HFFc6 (cell line): ENCODE results near the gene PTGIR. TPM values are rescaled to one million over a fixed set of nuclear protein-coding genes. Genes with fewer than 3 reads are reported as not detected.

ENCODE experiments used
- DNase-seq: peaks from one replicate; pipeline ENCODE4 v3.0.0-alpha.2; 2018
- H3K27ac Mint-ChIP-seq: 2 replicates; pipeline ENCODE4 v1.8.0; 2020; ENCODE audit warnings: mild to moderate bottlenecking, mixed read lengths
- H3K27me3 Mint-ChIP-seq: 2 replicates; pipeline ENCODE4 v1.8.0; 2021; ENCODE audit warnings: mild to moderate bottlenecking, moderate library complexity, mixed read lengths; ENCODE audit not compliant: insufficient read depth
- H3K36me3 Mint-ChIP-seq: 2 replicates; pipeline ENCODE4 v1.8.0; 2021; ENCODE audit warnings: low read depth, mixed read lengths
- H3K4me1 Mint-ChIP-seq: 2 replicates; pipeline ENCODE4 v1.8.0; 2020; ENCODE audit warnings: low read depth, mixed read lengths
- H3K4me3 Mint-ChIP-seq: 2 replicates; pipeline ENCODE4 v1.8.0; 2020; ENCODE audit warnings: mild to moderate bottlenecking, moderate library complexity, mixed read lengths
- H3K9me3 Mint-ChIP-seq: 2 replicates; pipeline ENCODE4 v1.8.0; 2020; ENCODE audit warnings: mild to moderate bottlenecking, mixed read lengths
- CTCF ChIP-seq: fragments of 200-600 bp; sonication (generic); IDR thresholded peaks from 2 replicates; pipeline ENCODE4 v1.5.0; 2021; ENCODE audit warnings: antibody characterized with exemption, mild to moderate bottlenecking
- total RNA-seq, 6 experiments: library from RNA; stranded (reverse); fragmentation: NEBNext Ultra II Directional; extraction: Animal tissue kit (Norgen Biotek cat#: 25700); gene quantifications; 2 replicates in 1 of 6; 3 replicates in 5 of 6; pipeline ENCODE4 v1.2.3, GENCODE V29; 2021

PTGIR gene
- total RNA-seq, 6 experiments from 2014 or later, result 16.0 to 26.6 (median 17.9) TPM

GRCh38 chr19:46578450-46578849 is 46.4 kb downstream of the PTGIR start:
- Mint-ChIP-seq H3K27ac (no peak overlapping the region), H3K9me3 (no peaks in the 10 kb centered on the region), H3K4me3 (no peak overlapping the region), H3K36me3 (no peaks in the 10 kb centered on the region), H3K4me1 (no peaks in the 10 kb centered on the region; the same call in 1 of the 2 replicates), H3K27me3 (peaks cover 4% of the 10 kb centered on the region)
- TF ChIP-seq CTCF, result no peak
- no peak for DNase-seq

- Mint-ChIP-seq H3K9me3 (no peaks in the 10 kb centered on the region), H3K4me3 (no peak overlapping the region), H3K36me3 (no peaks in the 10 kb centered on the region), H3K27ac (no peak overlapping the region), H3K27me3 (peaks cover 16% of the 10 kb centered on the region), H3K4me1 (no peaks in the 10 kb centered on the region; the same call in 1 of the 2 replicates)
- no peak for DNase-seq
- no peak for TF ChIP-seq CTCF
These were observed 50.4 kb downstream of the PTGIR start for GRCh38 chr19:46574533-46574932.

GRCh38 chr19:46573679-46574498 is 51.0 kb downstream of the PTGIR start:
- Mint-ChIP-seq H3K4me1 (no peaks in the 10 kb centered on the region; the same call in 1 of the 2 replicates), H3K27ac (no peak overlapping the region), H3K27me3 (peaks cover 16% of the 10 kb centered on the region), H3K4me3 (no peak overlapping the region), H3K36me3 (no peaks in the 10 kb centered on the region), H3K9me3 (no peaks in the 10 kb centered on the region; the same call in 1 of the 2 replicates)
- TF ChIP-seq CTCF, result no peak
- no peak for DNase-seq

- no peak overlapping the region for H3K27ac Mint-ChIP-seq
- DNase-seq, result peak; percentile 7
- peak; percentile 42 for TF ChIP-seq CTCF
- no peaks in the 10 kb centered on the region; the same call in 1 of the 2 replicates for H3K4me1 Mint-ChIP-seq
- H3K36me3 Mint-ChIP-seq, result no peaks in the 10 kb centered on the region
- H3K27me3 Mint-ChIP-seq, result peaks cover 24% of the 10 kb centered on the region
- no peak overlapping the region for H3K4me3 Mint-ChIP-seq
- H3K9me3 Mint-ChIP-seq, result no peaks in the 10 kb centered on the region; the same call in 1 of the 2 replicates
These were observed 53.4 kb downstream of the PTGIR start for GRCh38 chr19:46571495-46571894.

Other genes with a start within 250 kb of the PTGIR start
- 10 to 100 TPM in 4 of 6 experiments, 1 to 10 TPM in 2; 6.3 to 10.6 (median 10.2) TPM for gene CCDC8, start 211.5 kb downstream of the PTGIR start, total RNA-seq
- gene PNMA8C, start 196.2 kb downstream of the PTGIR start, total RNA-seq, result under 1 TPM in 3 of 6 experiments, not detected in 3; 0.05 to 0.09 (median 0.07) TPM
- 10 to 100 TPM in 2 of 6 experiments, 1 to 10 TPM in 4; 8.6 to 13.1 (median 9.2) TPM for gene PNMA8A, start 153.5 kb downstream of the PTGIR start, total RNA-seq
- under 1 TPM in 4 of 6 experiments, not detected in 2; 0.02 to 0.17 (median 0.07) TPM for gene PNMA8B, start 129.2 kb downstream of the PTGIR start, total RNA-seq
- 100 to 1,000 TPM; 445 to 561 (median 538) TPM for gene CALM3, start 23.8 kb downstream of the PTGIR start, total RNA-seq
- gene GNG8, start 11.1 kb upstream of the PTGIR start, total RNA-seq, result not detected
- gene DACT3, start 36.1 kb upstream of the PTGIR start, total RNA-seq, result 10 to 100 TPM; 12.6 to 17.2 (median 15.5) TPM
- gene PRKD2, start 92.0 kb upstream of the PTGIR start, total RNA-seq, result 10 to 100 TPM; 35.3 to 42.2 (median 38.4) TPM
- 10 to 100 TPM; 31.4 to 36.8 (median 33.2) TPM for gene FKRP, start 121.0 kb upstream of the PTGIR start, total RNA-seq
- gene STRN4, start 121.4 kb upstream of the PTGIR start, total RNA-seq, result 10 to 100 TPM; 53.6 to 60.8 (median 58.3) TPM
- gene SLC1A5, start 163.5 kb upstream of the PTGIR start, total RNA-seq, result 100 to 1,000 TPM; 263 to 310 (median 281) TPM
- gene AP2S1, start 225.8 kb upstream of the PTGIR start, total RNA-seq, result 100 to 1,000 TPM; 416 to 479 (median 463) TPM
- gene ARHGAP35, start 235.9 kb upstream of the PTGIR start, total RNA-seq, result 10 to 100 TPM; 51.9 to 69.8 (median 63.4) TPM